GM12872 (cell line): Measurements from ENCODE around the gene PI4KA.

Experiments used
- CTCF ChIP-seq: IDR thresholded peaks from 3 replicates; pipeline ENCODE4 v1.5.1; 2011; ENCODE audit warnings: low read depth, mild to moderate bottlenecking, low read length, moderate library complexity; ENCODE audit not compliant: insufficient read depth

PI4KA gene

GRCh38 chr22:20813056-20813455, 45.6 kb downstream of the PI4KA start:
- no peak for TF ChIP-seq CTCF

GRCh38 chr22:20811971-20812660, 46.5 kb downstream of the PI4KA start:
- TF ChIP-seq CTCF = no peak

- no peak for TF ChIP-seq CTCF
These were observed 47.4 kb downstream of the PI4KA start for GRCh38 chr22:20811171-20811570.

- TF ChIP-seq CTCF = no peak
These were observed 48.0 kb downstream of the PI4KA start for GRCh38 chr22:20810645-20811044.

- no peak for TF ChIP-seq CTCF
These were observed 48.9 kb downstream of the PI4KA start for GRCh38 chr22:20809538-20810185.

GRCh38 chr22:20808844-20809243, 49.8 kb downstream of the PI4KA start:
- TF ChIP-seq CTCF = no peak

GRCh38 chr22:20807315-20807752, 51.3 kb downstream of the PI4KA start:
- TF ChIP-seq CTCF = no peak
